Stimulated activated CD4-positive, alpha-beta T cell treated with anti-CD3 and anti-CD28 coated beads, TNF-alpha, amount 100 ng/mL, for 1 hour (primary cell): ENCODE measurements around the gene LAPTM5.

Source experiments
- DNase-seq, 3 donors: peaks; one replicate each; pipeline ENCODE4 v3.0.0-alpha.2; 2020; ENCODE audit warnings: low read depth in 3 of 3, low spot score in 1 of 3

The LAPTM5 gene

GRCh38 chr1:30718636-30719405 lies 38.8 kb downstream of the LAPTM5 start:
- DNase-seq, result peak; percentile 43 to 82 (median 76)

GRCh38 chr1:30718091-30718635 lies 39.4 kb downstream of the LAPTM5 start:
- DNase-seq, result peak; percentile 99 to 100 (median 100)

GRCh38 chr1:30716646-30717045 lies 40.9 kb downstream of the LAPTM5 start:
- DNase-seq, result no peak

- no peak for DNase-seq
Measured at GRCh38 chr1:30715886-30716285, 41.7 kb downstream of the LAPTM5 start.

- DNase-seq, result no peak
Measured at GRCh38 chr1:30715216-30715615, 42.4 kb downstream of the LAPTM5 start.

GRCh38 chr1:30714536-30715090 lies 43.0 kb downstream of the LAPTM5 start:
- DNase-seq, result no peak

- no peak for DNase-seq
Measured at GRCh38 chr1:30714025-30714424, 43.5 kb downstream of the LAPTM5 start.

- DNase-seq, result no peak
Measured at GRCh38 chr1:30713311-30713710, 44.3 kb downstream of the LAPTM5 start.

- no peak for DNase-seq
Measured at GRCh38 chr1:30712583-30712982, 45.0 kb downstream of the LAPTM5 start.

GRCh38 chr1:30710407-30710806 lies 47.2 kb downstream of the LAPTM5 start:
- no peak for DNase-seq

- DNase-seq, result no peak
Measured at GRCh38 chr1:30708361-30708728, 49.2 kb downstream of the LAPTM5 start.

GRCh38 chr1:30707412-30708360 lies 49.9 kb downstream of the LAPTM5 start:
- DNase-seq, result peak in 2 of 3 donors; percentile 46

GRCh38 chr1:30706528-30706927 lies 51.0 kb downstream of the LAPTM5 start:
- DNase-seq, result no peak

- DNase-seq, result no peak
Measured at GRCh38 chr1:30705698-30706097, 51.9 kb downstream of the LAPTM5 start.

- DNase-seq, result no peak
Measured at GRCh38 chr1:30704765-30705509, 52.6 kb downstream of the LAPTM5 start.

GRCh38 chr1:30704271-30704670 lies 53.3 kb downstream of the LAPTM5 start:
- no peak for DNase-seq

- DNase-seq, result no peak
Measured at GRCh38 chr1:30702823-30703222, 54.8 kb downstream of the LAPTM5 start.

- DNase-seq, result no peak
Measured at GRCh38 chr1:30701258-30701633, 56.3 kb downstream of the LAPTM5 start.

GRCh38 chr1:30700528-30701257 lies 56.9 kb downstream of the LAPTM5 start:
- no peak for DNase-seq

GRCh38 chr1:30699762-30700161 lies 57.8 kb downstream of the LAPTM5 start:
- DNase-seq, result no peak
